Mesenchymal stem cell (in vitro differentiated cells and primary cell): ENCODE measurements around the gene NPFF.

Source experiments
- DNase-seq: peaks from one replicate; pipeline ENCODE4 v3.0.0-alpha.2; 2013
- H2AFZ ChIP-seq: one replicate; pipeline ENCODE4 v1.6.1; 2013; ENCODE audit warnings: low read depth, mild to moderate bottlenecking, control low read depth, inconsistent platforms, low read length, moderate library complexity
- H2AK5ac ChIP-seq: 2 replicates; pipeline ENCODE4 v1.6.1; 2013; ENCODE audit warnings: low read length, moderate library complexity, mild to moderate bottlenecking, inconsistent platforms; ENCODE audit not compliant: severe bottlenecking
- H2BK120ac ChIP-seq: one replicate; pipeline ENCODE4 v1.6.1; 2013; ENCODE audit warnings: low read depth, mild to moderate bottlenecking, inconsistent platforms, low read length, moderate library complexity
- H2BK12ac ChIP-seq, 2 experiments: one replicate each; pipeline ENCODE4 v1.6.1; 2013; ENCODE audit warnings: inconsistent platforms in 2 of 2, low read length in 2 of 2, mild to moderate bottlenecking in 2 of 2, moderate library complexity in 2 of 2, control low read depth in 1 of 2
- H2BK15ac ChIP-seq: one replicate; pipeline ENCODE4 v1.6.1; 2013; ENCODE audit warnings: mild to moderate bottlenecking, low read depth, inconsistent platforms; ENCODE audit not compliant: poor library complexity, severe bottlenecking
- H2BK5ac ChIP-seq: 2 replicates; pipeline ENCODE4 v1.6.1; 2013; ENCODE audit warnings: low read depth, mild to moderate bottlenecking, low read length, control low read depth, inconsistent platforms; ENCODE audit not compliant: poor library complexity, severe bottlenecking
- H3K14ac ChIP-seq, 2 experiments: one replicate each; pipeline ENCODE4 v1.6.1; 2013; ENCODE audit warnings: inconsistent platforms in 2 of 2, low read length in 2 of 2, control low read depth in 1 of 2, mild to moderate bottlenecking in 1 of 2, moderate library complexity in 1 of 2
- H3K18ac ChIP-seq, 2 experiments: one replicate each; pipeline ENCODE4 v1.6.1; 2013; ENCODE audit warnings: inconsistent platforms in 2 of 2, low read length in 2 of 2, control low read depth in 1 of 2, low read depth in 1 of 2, mild to moderate bottlenecking in 1 of 2
- H3K23ac ChIP-seq, 2 experiments: one replicate each; pipeline ENCODE4 v1.6.1; 2013; ENCODE audit warnings: inconsistent platforms in 2 of 2, low read length in 2 of 2, mild to moderate bottlenecking in 2 of 2, moderate library complexity in 2 of 2, control low read depth in 1 of 2
- H3K27ac ChIP-seq: 2 replicates; pipeline ENCODE4 v1.5.1; 2013; ENCODE audit warnings: mild to moderate bottlenecking, moderate library complexity, low read length, control low read depth, inconsistent platforms; ENCODE audit not compliant: poor library complexity, severe bottlenecking
- H3K27me3 ChIP-seq, 2 experiments: 2 replicates each; pipeline versions ENCODE4 v1.6.1 to v1.7.0; 2013; ENCODE audit warnings: low read length in 2 of 2, mild to moderate bottlenecking in 2 of 2, moderate library complexity in 2 of 2, control low read depth in 1 of 2, inconsistent platforms in 1 of 2; ENCODE audit not compliant: control insufficient read depth in 1 of 2, insufficient read depth in 1 of 2
- H3K36me3 ChIP-seq, 2 experiments: 2 replicates each; pipeline versions ENCODE4 v1.6.1 to v1.7.0; 2013; ENCODE audit warnings: low read length in 2 of 2, control low read depth in 1 of 2, inconsistent platforms in 1 of 2, low read depth in 1 of 2, mild to moderate bottlenecking in 1 of 2; ENCODE audit not compliant: insufficient read depth in 2 of 2, control insufficient read depth in 1 of 2
- H3K4ac ChIP-seq, 2 experiments: one replicate each; pipeline ENCODE4 v1.6.1; 2013; ENCODE audit warnings: inconsistent platforms in 2 of 2, low read length in 2 of 2, mild to moderate bottlenecking in 2 of 2, moderate library complexity in 2 of 2, control low read depth in 1 of 2, low read depth in 1 of 2
- H3K4me1 ChIP-seq: 2 replicates; pipeline ENCODE4 v1.6.1; 2013; ENCODE audit warnings: low read depth, low read length, control low read depth; ENCODE audit not compliant: control insufficient read depth, insufficient read depth
- H3K4me2 ChIP-seq: 2 replicates; pipeline ENCODE4 v1.6.1; 2013; ENCODE audit warnings: low read length, mild to moderate bottlenecking, inconsistent platforms; ENCODE audit not compliant: poor library complexity, severe bottlenecking
- H3K4me3 ChIP-seq, 2 experiments: 2 replicates each; pipeline versions ENCODE4 v1.5.1 to v1.7.0; 2013; ENCODE audit warnings: low read length in 2 of 2, mild to moderate bottlenecking in 2 of 2, control low read depth in 1 of 2, low read depth in 1 of 2; ENCODE audit not compliant: insufficient read depth in 1 of 2
- H3K79me1 ChIP-seq: replicated peaks from 2 replicates; pipeline ENCODE4 v1.6.1; 2013; ENCODE audit warnings: mild to moderate bottlenecking, control low read depth, low read length, inconsistent platforms; ENCODE audit not compliant: poor library complexity, severe bottlenecking
- H3K9ac ChIP-seq: 2 replicates; pipeline ENCODE4 v1.7.0; 2013; ENCODE audit warnings: mild to moderate bottlenecking, low read length, moderate library complexity
- H3K9me3 ChIP-seq: 2 replicates; pipeline ENCODE4 v1.7.0; 2013; ENCODE audit warnings: mild to moderate bottlenecking, low read length; ENCODE audit not compliant: control insufficient read depth
- H4K8ac ChIP-seq: one replicate; pipeline ENCODE4 v1.6.1; 2013; ENCODE audit warnings: inconsistent platforms, mild to moderate bottlenecking, low read length, moderate library complexity
- H4K91ac ChIP-seq: one replicate; pipeline ENCODE4 v1.6.1; 2013; ENCODE audit warnings: mild to moderate bottlenecking, low read length, inconsistent platforms
- WGBS: methylation state at CpG from one replicate; pipeline ENCODE4 v1.1.7; 2013; ENCODE audit warnings: mixed read lengths; 5-methylcytosine and 5-hydroxymethylcytosine counted together

The NPFF gene

DNA sequence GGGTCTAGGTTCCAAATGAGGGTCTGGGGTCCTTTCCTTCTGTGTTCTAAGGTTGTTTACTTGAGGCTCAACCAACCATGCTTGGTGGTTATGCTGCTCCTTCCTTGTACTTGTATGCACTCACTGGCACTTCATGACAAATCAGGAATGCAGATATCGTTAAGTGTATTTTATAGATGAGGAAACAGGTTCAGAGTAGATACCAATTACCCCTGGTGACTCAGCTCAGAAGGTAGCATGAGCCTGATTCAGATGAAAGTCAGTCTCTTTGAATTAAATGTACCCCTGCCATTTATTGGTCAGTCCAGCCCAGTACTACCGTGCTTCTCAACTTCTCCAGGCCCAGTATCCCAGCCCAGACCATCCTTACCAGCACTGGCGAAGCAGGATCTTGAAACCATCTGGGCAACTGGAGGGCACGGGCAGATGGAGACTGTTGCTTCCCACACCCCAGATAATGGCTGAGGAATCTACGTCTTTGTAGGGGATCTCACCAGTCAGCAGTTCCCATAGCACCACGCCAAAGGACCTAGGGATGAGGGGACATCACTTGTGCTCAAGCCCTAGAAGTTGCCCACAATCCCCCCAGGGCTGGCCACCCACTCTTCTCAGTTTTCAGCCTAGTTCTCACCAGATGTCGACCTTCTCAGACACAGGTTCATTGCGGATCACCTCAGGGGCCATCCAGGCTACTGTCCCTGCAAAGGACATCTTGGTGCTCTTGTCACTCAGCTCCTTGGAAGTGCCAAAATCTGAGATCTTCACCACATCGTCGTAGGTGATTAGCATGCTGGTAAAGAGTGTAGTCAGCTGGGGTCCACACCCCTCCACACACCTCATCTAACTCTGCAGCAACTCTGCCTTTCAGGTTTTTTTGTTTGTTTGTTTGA, 22.4 kb downstream of the NPFF start:
- Histone ChIP-seq H3K36me3 (peaks cover 69 to 82% of the 10 kb centered on the region in 2 experiments), H3K4ac (no peak overlapping the region), H3K18ac (no peak overlapping the region), H3K4me2 (no peak overlapping the region), H2AFZ (no peak overlapping the region), H3K79me1 (peaks cover 16% of the 10 kb centered on the region), H4K91ac (no peak overlapping the region), H2BK120ac (no peak overlapping the region), H3K4me1 (peaks cover 28% of the 10 kb centered on the region), H2AK5ac (no peak overlapping the region), H2BK15ac (no peak overlapping the region), H3K9me3 (no peaks in the 10 kb centered on the region), H3K9ac (no peak overlapping the region), H3K27me3 (no peaks in the 10 kb centered on the region), H2BK12ac (no peak overlapping the region), H4K8ac (no peak overlapping the region), H3K23ac (no peak overlapping the region), H3K27ac (no peak overlapping the region), H3K14ac (no peak overlapping the region), H2BK5ac (no peak overlapping the region), H3K4me3 (no peak overlapping the region)
- 98% methylated on average over 10 of the region's 10 CpGs for WGBS
- DNase-seq: no peak

GRCh38 chr12:53483979-53484377, 23.3 kb downstream of the NPFF start:
- no peaks in the 10 kb centered on the region for H3K27me3 ChIP-seq
- H3K27ac ChIP-seq: peak overlapping the region; percentile 11
- no peaks in the 10 kb centered on the region for H3K9me3 ChIP-seq
- H4K91ac ChIP-seq: no peak overlapping the region
- no peak overlapping the region for H2AK5ac ChIP-seq
- H3K18ac ChIP-seq: no peak overlapping the region
- no peak for DNase-seq
- no peak overlapping the region for H2BK5ac ChIP-seq
- H2BK12ac ChIP-seq: no peak overlapping the region
- no peak overlapping the region for H2BK15ac ChIP-seq
- H2AFZ ChIP-seq: no peak overlapping the region
- H3K79me1 ChIP-seq: peaks cover 16% of the 10 kb centered on the region
- H3K4me3 ChIP-seq: no peak overlapping the region
- no peak overlapping the region for H3K4ac ChIP-seq
- H3K4me1 ChIP-seq: peaks cover 24% of the 10 kb centered on the region
- H3K4me2 ChIP-seq: no peak overlapping the region
- no peak overlapping the region for H3K23ac ChIP-seq
- no peak overlapping the region for H2BK120ac ChIP-seq
- peaks cover 71 to 85% of the 10 kb centered on the region in 2 experiments for H3K36me3 ChIP-seq
- no peak overlapping the region for H3K9ac ChIP-seq
- peak overlapping the region; percentile 45 for H4K8ac ChIP-seq
- H3K14ac ChIP-seq: no peak overlapping the region
- WGBS: 94% methylated on average over 4 of the region's 4 CpGs

GRCh38 chr12:53483225-53483978, 23.9 kb downstream of the NPFF start:
- 97% methylated on average over 8 of the region's 9 CpGs for WGBS
- H3K4me3 ChIP-seq: no peak overlapping the region
- peak overlapping the region; percentile 11 for H3K27ac ChIP-seq
- no peak overlapping the region for H2BK120ac ChIP-seq
- H3K14ac ChIP-seq: no peak overlapping the region
- H3K79me1 ChIP-seq: peaks cover 16% of the 10 kb centered on the region
- peak overlapping the region; percentile 45 for H4K91ac ChIP-seq
- H3K9ac ChIP-seq: no peak overlapping the region
- peak overlapping the region; percentile 33 for H2BK15ac ChIP-seq
- no peaks in the 10 kb centered on the region for H3K9me3 ChIP-seq
- peaks cover 73 to 90% of the 10 kb centered on the region in 2 experiments for H3K36me3 ChIP-seq
- DNase-seq: no peak
- peak overlapping the region; percentile 74 for H2AK5ac ChIP-seq
- peak overlapping the region in 1 of 2 experiments; percentile 11 for H3K18ac ChIP-seq
- H2AFZ ChIP-seq: no peak overlapping the region
- no peaks in the 10 kb centered on the region for H3K27me3 ChIP-seq
- H3K4ac ChIP-seq: no peak overlapping the region
- H2BK12ac ChIP-seq: peak overlapping the region in 1 of 2 experiments; percentile 26
- H4K8ac ChIP-seq: peak overlapping the region; percentile 42
- no peak overlapping the region for H2BK5ac ChIP-seq
- no peak overlapping the region for H3K23ac ChIP-seq
- H3K4me2 ChIP-seq: no peak overlapping the region
- H3K4me1 ChIP-seq: peaks cover 24% of the 10 kb centered on the region

DNA sequence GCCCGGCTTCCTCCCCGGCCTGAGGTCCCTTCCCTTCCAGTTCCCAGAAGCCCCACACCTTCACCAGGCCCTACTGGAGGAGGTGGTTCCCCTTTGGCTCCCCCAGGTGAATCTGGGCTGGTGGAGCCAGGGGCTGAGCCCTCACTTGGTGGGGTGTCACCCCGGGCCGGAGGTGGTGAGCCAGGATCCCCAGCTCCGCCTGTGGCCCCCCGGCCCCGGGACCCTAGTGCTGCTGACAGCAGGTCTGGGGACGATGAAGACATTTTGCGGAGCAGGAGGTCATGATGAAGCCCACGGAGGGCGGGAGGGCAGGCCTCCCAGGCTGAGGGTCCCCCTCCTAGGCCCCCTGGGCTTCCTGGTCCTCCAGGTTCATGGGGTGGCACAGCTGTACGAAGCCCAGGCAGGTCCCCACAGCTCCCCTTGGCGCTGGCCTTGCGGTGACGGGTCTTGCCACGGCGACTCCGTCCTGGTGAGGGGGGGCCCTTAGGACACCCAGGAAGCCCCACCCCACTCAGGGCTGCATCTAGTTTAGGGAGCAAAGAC, 24.6 kb downstream of the NPFF start:
- H2AFZ ChIP-seq: no peak overlapping the region
- WGBS: 93% methylated on average over 18 of the region's 18 CpGs

More for the DNA sequence above, 24.6 kb downstream of the NPFF start:
- H3K4me1 ChIP-seq: peaks cover 21% of the 10 kb centered on the region
- H3K4ac ChIP-seq: no peak overlapping the region
- no peak overlapping the region for H3K27ac ChIP-seq
- no peak overlapping the region for H3K14ac ChIP-seq
- no peak overlapping the region for H2AK5ac ChIP-seq
- no peak overlapping the region for H3K4me2 ChIP-seq
- no peak overlapping the region for H2BK12ac ChIP-seq
- peaks cover 72 to 92% of the 10 kb centered on the region in 2 experiments for H3K36me3 ChIP-seq
- no peak for DNase-seq
- no peaks in the 10 kb centered on the region for H3K27me3 ChIP-seq
- H2BK120ac ChIP-seq: no peak overlapping the region
- H3K9ac ChIP-seq: peak overlapping the region; percentile 33
- no peak overlapping the region for H2BK5ac ChIP-seq
- no peak overlapping the region for H3K4me3 ChIP-seq
- no peak overlapping the region for H3K18ac ChIP-seq
- peak overlapping the region; percentile 79 for H4K8ac ChIP-seq
- H2BK15ac ChIP-seq: no peak overlapping the region
- peaks cover 12% of the 10 kb centered on the region for H3K79me1 ChIP-seq
- no peak overlapping the region for H4K91ac ChIP-seq
- H3K9me3 ChIP-seq: no peaks in the 10 kb centered on the region
- no peak overlapping the region for H3K23ac ChIP-seq
